HG03432 (cell line): ENCODE results near the gene NDOR1.

Experiments used
- ATAC-seq: cut with Tn5 transposase; IDR thresholded peaks from one replicate; pipeline ENCODE4 v1.9.1; 2021; ENCODE audit warnings: mild to moderate bottlenecking, moderate library complexity; ENCODE audit not compliant: unreplicated experiment

NDOR1 gene

DNA sequence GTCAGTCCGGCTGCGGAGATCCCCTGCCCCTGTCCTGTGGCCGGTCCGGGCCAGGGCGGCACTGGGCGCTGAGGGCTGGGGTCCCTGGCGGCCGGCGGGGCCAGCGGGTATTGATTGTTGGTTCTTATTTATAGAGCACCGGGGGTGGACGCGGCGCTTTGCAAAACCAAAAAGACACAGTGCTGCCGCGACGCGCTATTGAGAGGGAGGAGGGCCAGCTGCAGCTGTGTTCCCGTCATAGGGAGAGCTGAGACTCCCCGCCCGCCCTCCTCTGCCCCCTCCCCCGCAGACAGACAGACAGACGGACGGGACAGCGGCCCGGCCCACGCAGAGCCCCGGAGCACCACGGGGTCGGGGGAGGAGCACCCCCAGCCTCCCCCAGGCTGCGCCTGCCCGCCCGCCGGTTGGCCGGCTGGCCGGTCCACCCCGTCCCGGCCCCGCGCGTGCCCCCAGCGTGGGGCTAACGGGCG is 38.2 kb upstream of the NDOR1 start:
- no peak for ATAC-seq

- ATAC-seq: no peak
Observed at GRCh38 chr9:137167747-137168572, 37.5 kb upstream of the NDOR1 start.

- no peak for ATAC-seq
Observed at GRCh38 chr9:137168573-137168903, 37.0 kb upstream of the NDOR1 start.

- ATAC-seq: no peak
Observed at GRCh38 chr9:137168904-137169856, 36.3 kb upstream of the NDOR1 start.

DNA sequence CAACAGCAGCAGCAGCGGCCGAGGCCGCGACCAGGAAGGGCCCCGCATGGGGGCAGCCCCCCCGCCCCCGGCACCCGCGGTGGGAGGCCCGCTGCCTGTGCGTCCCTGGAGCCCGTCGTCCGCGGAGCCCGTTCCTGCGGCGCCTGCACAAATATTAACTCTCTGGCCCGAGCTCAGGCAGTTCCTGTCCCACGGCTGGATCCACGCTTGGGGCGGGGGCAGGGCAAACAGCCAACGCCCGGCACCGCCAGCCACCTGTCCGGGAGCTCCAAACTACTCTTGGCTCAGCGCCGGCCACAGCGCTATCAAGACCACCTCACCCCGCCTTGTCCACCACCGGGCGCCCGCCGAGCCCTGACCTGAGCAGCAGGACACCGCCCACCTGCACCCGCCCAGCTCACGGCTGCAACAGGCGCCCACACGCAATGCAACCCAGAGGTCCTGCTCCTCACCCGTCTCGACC is 35.6 kb upstream of the NDOR1 start, which contains the start of gene LRRC26:
Gene LRRC26 (minus strand): TSS at position 156 of the 463 bp plus-strand sequence. CDS start 108 bp downstream, at position 48.
- no peak for ATAC-seq

DNA sequence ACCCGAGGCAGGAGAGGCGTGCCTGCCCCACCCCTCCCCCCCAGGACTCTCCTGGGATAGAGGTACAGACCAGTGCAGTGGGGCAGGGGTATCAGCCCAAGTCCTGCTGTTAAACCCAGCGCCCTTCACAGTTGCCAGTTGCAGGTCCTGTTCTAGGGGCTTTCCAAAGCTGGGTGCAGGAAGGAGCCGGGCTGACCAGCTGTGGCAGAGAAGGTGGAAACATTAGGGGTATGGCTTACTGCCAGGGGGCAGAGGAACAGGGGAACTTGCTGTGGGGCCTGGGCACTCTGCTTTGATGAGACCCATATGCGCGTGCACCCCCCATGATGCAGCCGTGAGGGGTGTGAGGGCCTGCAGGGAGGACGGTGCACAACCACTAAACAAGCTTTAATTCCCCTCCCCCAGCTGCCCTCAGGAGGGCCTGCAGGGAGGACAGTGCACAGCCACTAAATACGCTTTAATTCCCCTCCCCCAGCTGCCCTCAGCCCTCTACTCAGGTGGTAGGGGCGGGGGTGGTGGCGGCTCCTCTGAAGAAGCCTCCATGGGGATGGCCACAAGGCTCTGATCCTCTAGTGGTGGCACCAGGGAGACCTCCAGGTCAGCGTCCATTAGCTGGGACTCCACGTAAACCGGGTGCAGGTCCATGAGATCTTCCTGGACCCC is 34.9 kb upstream of the NDOR1 start:
- ATAC-seq: no peak

GRCh38 chr9:137171149-137171900 is 34.2 kb upstream of the NDOR1 start:
- no peak for ATAC-seq

GRCh38 chr9:137172901-137173795 is 32.4 kb upstream of the NDOR1 start:
- ATAC-seq: no peak

DNA sequence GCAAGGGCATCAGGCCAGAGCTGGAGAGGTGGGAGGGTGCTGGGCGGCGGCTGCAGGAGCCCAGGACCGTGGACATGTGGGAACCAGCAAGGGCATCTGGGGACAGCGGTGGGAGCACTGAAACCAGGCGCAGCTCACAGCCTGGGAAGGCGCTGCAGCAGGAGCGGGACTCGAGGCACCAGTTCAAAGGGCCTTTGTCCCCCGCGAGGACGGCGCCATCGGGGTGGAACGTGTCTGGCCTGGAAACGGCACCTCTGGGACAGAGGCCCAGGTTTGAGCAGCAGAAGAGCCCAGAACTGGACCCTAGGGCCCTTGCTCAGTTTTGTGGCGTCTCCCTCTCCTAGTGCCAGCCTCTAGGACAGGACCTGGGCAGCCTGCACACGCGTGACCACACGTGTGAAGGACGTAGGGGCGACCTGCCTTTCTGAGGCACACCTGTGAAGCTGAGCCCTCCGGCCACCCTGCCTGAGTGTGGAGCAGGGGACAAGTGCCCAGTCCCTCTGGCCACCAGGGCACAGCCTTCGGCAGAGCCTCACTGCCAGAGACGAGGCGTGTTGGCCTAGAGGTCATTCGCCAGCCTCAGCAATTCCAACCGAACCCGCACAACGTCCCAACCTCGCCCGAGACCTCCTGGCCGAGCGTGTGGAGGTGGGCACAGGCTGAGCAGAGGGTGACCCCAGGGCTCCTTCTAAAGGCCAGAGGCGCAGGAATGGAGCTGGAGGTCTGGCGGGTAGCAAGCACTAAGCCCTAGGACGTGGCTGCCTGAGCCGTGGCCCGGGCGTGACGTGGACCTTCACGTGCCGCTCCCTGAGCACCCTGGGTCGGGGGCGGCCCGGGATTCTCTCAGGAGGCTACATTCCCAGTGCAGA is 31.5 kb upstream of the NDOR1 start:
- ATAC-seq: no peak

DNA sequence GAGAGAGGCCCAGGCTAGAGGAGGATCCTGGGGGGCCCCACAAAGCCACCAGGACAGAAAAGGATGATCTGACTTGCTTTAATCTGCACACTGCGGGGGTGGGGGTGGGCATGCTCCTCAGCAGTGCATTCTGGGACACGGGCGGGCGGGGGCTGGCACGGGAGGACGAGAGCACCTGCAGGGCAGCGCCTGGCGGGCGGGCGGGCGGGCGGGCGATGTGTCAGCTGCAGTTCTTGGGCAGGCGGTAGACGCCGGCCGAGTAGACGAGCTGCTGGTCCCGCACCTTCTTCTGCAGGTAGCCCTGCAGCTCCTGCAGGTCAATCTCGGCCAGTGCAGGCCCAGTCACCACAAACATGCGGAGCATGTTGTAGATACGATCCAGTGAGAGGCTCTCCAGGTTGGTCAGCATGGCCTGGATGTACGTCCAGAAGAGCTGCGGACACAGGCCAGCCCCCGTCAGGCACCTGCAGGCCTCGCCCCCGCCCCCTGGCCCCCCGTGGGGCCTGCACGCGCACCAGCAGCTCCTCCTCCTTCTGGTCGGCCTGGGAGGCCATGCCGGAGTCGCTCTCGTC is 30.7 kb upstream of the NDOR1 start:
- ATAC-seq: no peak

GRCh38 chr9:137175345-137175961 is 30.0 kb upstream of the NDOR1 start:
- no peak for ATAC-seq

DNA sequence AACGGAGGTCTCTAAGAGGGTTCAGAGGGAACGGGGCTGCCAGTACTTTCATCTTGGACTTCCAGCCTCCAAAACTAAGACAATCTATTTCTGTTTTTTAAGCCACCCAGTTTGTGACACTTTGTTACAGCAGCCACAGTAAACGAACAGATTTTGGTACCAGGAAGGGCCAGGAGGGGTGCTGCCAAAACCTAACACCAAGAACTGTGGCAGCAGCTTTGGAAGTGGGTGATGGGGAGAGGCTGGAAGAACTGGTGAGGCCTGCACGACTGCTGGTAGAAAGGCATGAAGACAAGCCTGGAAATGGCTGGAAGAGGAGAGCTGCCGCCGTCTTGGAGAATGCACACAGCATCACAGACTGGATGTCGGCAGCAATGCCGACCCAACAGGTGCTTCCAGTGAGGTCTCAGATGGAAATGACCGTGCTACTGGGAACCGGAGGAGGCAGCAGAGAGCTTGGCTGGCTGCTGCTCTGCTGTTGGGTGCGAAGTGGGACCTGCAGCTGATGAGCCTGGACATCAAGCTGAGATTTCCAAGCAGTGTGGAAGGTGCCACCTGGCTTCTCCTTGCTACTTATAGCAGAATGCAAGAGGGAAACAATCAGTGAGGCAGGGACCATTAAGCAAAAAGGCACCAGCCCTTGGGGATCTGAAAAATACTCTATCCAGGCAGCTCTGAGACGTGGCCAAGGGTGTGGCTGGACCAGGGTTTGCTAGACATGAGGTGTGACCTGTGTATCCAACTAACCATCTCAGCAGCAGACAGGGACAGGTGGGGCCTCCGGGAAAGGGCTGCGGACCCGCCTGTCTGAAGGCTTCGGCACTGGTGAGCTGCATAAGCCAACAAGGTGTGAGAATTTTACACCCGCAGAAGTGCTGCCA is 29.0 kb upstream of the NDOR1 start:
- no peak for ATAC-seq

- ATAC-seq: no peak
Observed at GRCh38 chr9:137178201-137178938, 27.1 kb upstream of the NDOR1 start.

DNA sequence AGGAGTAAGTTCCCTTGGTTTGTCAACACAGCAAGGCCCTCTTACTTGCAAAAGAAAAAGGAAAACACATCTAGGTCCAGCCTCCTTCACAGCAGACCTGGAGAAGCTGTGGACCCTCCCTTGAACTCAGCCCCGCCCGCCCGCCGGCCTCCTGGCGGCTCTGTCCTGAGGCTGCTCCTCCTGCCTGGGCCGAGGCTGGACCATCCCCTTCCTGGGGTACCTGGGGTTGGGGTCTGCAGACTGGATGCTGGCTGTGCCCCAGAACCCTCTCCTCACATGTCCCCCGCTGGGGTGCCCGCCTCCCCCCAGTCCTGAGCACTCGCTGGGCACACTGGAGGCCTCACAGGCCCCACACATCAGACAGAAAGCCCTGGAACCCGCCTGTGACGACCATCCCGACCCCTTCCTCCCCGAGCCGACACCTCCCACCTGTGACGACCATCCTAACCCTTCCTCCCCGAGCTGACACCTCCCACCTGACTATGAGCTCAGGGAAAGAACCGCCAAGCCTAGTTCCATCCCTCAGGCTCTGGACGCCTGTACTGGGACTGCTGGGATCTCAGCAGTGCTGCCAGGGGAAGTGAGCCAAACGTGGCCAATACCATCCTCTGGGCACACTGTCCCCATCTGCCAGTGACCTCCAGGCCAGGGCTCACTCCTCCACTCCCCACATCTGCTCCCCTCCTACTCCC is 26.4 kb upstream of the NDOR1 start:
- no peak for ATAC-seq

- ATAC-seq: no peak
Observed at GRCh38 chr9:137179761-137180160, 25.7 kb upstream of the NDOR1 start.
